Cardiac ventricle fibroblast (primary cell): ENCODE data around the gene RPL39. TPM values are rescaled to one million over a fixed set of nuclear protein-coding genes. Genes with fewer than 3 reads are reported as not detected.

Experiments used
- total RNA-seq: library from RNA; depleted of rRNA; stranded (reverse); fragments of >200 nt; gene quantifications from 2 replicates; pipeline ENCODE4 v1.2.3, GENCODE V29; 2015

Gene RPL39
- total RNA-seq = 6,868 and 7,989 TPM in 2 replicates

GRCh38 chrX:119791437-119792231 is at the start of gene RPL39:
Gene RPL39, minus strand, starts transcription at chrX:119791630. Its CDS starts 54 bp downstream, at chrX:119791576.

DNA sequence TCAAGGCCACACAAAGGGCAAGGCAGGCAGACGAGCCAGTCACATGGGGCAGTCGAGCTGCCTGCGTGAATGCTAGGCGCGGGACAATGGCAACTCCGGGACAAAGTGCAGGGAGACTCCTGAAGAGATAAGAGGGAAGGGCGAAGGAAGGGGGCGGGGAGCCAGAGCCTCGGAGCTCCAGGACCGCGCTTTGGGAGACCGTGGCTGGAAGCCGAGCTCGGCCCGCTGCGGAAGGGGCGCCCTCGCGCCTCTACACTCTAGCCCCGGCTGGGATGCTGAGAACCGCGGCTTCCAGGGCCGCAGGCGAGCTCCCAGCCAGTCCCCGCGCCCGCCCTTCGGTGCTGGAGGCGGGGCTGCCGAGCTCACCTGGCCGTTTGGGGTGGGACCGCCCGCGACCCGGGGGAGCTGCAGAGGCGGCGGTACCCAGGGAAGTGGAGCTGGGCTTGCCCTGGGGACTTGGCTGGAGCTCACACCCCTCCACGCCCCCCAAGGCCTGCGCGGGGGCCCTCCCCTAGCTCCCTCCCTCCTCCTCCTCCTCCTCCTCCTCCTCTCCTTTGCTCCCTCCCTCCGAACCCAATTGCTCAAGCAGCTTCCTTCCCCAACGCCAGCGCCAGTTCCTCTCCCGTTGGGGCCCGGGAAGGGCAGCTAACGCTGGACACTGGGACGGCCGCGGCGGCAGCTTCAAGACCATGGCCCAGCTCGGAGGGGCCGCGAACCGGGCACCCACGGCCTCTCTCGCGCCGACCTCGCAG is 33.3 kb downstream of the RPL39 start, which contains the start of gene SOWAHD:
Gene SOWAHD, plus strand, starts transcription at position 610 of the 752 bp plus-strand sequence. Its CDS starts 80 bp downstream, at position 690.

Other genes starting within 250 kb of the RPL39 start
- 19.6 and 28.7 TPM in 2 replicates for gene STEEP1, start 226.2 kb downstream of the RPL39 start, total RNA-seq
- 26.8 and 36.9 TPM in 2 replicates for gene UBE2A, start 217.1 kb downstream of the RPL39 start, total RNA-seq
- gene NKRF, start 185.2 kb downstream of the RPL39 start, total RNA-seq = 5.8 and 7.5 TPM in 2 replicates
- gene SEPTIN6, start 98.5 kb downstream of the RPL39 start, total RNA-seq = 8.9 and 9.5 TPM in 2 replicates
- gene SOWAHD, start 33.0 kb downstream of the RPL39 start, total RNA-seq = 0.20 TPM in 1 of 2 replicates, not detected in the other
- gene UPF3B, start 61.3 kb upstream of the RPL39 start, total RNA-seq = 1.00 and 3.4 TPM in 2 replicates
- gene RNF113A, start 80.1 kb upstream of the RPL39 start, total RNA-seq = 19.8 and 24.1 TPM in 2 replicates
- 55.6 and 67.8 TPM in 2 replicates for gene NDUFA1, start 80.2 kb upstream of the RPL39 start, total RNA-seq
- gene AKAP14, start 104.3 kb upstream of the RPL39 start, total RNA-seq = not detected in 2 replicates
- 5.6 and 7.7 TPM in 2 replicates for gene NKAP, start 152.1 kb upstream of the RPL39 start, total RNA-seq